Stimulated activated CD4-positive, alpha-beta T cell treated with anti-CD3 and anti-CD28 coated beads, TNF-alpha, amount 100 ng/mL, for 4 hours (primary cell): ENCODE measurements around the gene MACROD1.

ENCODE experiments used
- DNase-seq, 3 experiments: peaks; one replicate each; pipeline ENCODE4 v3.0.0-alpha.2; 2020; ENCODE audit warnings: low read depth in 3 of 3

MACROD1 gene

GRCh38 chr11:64092761-64093136, 73.2 kb downstream of the MACROD1 start:
- no peak for DNase-seq

- no peak for DNase-seq
These were observed 73.7 kb downstream of the MACROD1 start for GRCh38 chr11:64092111-64092760.

- DNase-seq, result no peak
These were observed 75.0 kb downstream of the MACROD1 start for GRCh38 chr11:64090806-64091516.

GRCh38 chr11:64089915-64090805, 75.8 kb downstream of the MACROD1 start:
- DNase-seq, result no peak

- no peak for DNase-seq
These were observed 76.4 kb downstream of the MACROD1 start for GRCh38 chr11:64089493-64089892.

GRCh38 chr11:64089027-64089360, 76.9 kb downstream of the MACROD1 start:
- no peak for DNase-seq

- DNase-seq, result no peak
These were observed 77.5 kb downstream of the MACROD1 start for GRCh38 chr11:64088162-64089026.

- DNase-seq, result no peak
These were observed 79.4 kb downstream of the MACROD1 start for GRCh38 chr11:64086258-64087123.

- DNase-seq, result no peak
These were observed 80.0 kb downstream of the MACROD1 start for GRCh38 chr11:64085906-64086257.

- no peak for DNase-seq
These were observed 80.8 kb downstream of the MACROD1 start for GRCh38 chr11:64084951-64085710.

- no peak for DNase-seq
These were observed 81.6 kb downstream of the MACROD1 start for GRCh38 chr11:64084146-64084950.

- no peak for DNase-seq
These were observed 82.4 kb downstream of the MACROD1 start for GRCh38 chr11:64083398-64084080.

- DNase-seq, result no peak
These were observed 84.0 kb downstream of the MACROD1 start for GRCh38 chr11:64081745-64082442.

GRCh38 chr11:64080390-64080789, 85.5 kb downstream of the MACROD1 start:
- no peak for DNase-seq

- DNase-seq, result no peak
These were observed 87.0 kb downstream of the MACROD1 start for GRCh38 chr11:64078905-64079304.

GRCh38 chr11:64078284-64078683, 87.6 kb downstream of the MACROD1 start:
- no peak for DNase-seq

- no peak for DNase-seq
These were observed 88.3 kb downstream of the MACROD1 start for GRCh38 chr11:64077607-64078006.

GRCh38 chr11:64076758-64077157, 89.2 kb downstream of the MACROD1 start:
- no peak for DNase-seq
